Stimulated activated CD8-positive, alpha-beta memory T cell treated with anti-CD3 and anti-CD28 coated beads, Interleukin-12 subunit alpha, Interleukin-12 subunit beta, amount 100 ng/mL, for 1 hour (primary cell): ENCODE results near the gene B4GALT6.

ENCODE experiments used
- DNase-seq: peaks from one replicate; pipeline ENCODE4 v3.0.0-alpha.2; 2020; ENCODE audit warnings: low read depth

B4GALT6 gene

DNA sequence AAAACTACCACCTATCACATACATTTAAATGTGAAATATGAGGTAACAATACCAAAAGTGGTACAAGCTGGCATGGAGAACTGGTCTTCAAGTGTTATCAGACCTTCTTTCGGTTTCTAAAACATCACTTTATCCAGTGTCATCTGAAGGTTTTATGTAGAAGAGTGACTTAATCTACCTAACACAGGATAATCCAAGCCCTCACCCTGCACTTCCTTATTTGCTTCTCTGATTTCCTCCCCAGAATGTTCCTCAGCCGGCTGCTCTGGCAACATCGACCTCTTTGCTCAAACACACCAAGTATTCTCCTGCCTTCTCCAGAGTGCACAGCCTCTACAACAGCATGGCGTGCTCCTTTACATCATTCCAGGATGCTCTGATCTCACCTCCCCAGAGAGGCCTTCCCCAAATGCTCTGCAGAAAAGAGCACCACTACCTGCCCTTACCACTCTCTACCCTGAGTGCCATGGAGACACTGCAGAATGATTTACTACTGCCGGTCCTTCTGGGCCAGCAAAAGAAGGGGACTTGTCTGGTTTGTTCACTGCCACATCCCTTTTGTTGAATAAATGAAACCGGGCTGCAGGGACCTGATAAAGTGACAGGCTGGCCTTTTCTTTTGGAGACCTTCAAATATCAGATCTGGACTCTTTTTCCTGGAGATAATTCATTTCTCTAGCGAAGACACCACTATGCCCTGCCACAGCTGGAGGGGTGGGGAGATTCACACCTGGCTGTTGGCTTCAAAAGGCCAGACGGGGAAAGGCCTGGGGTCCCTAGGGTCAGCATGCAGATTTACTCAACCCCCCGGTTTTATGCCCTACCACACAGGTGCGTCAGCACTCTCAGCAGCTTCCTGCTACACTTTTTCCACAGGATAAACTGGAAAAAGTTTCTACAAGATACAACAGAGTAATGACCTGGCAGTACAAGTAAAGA lies 50.7 kb downstream of the B4GALT6 start:
- DNase-seq: no peak

DNA sequence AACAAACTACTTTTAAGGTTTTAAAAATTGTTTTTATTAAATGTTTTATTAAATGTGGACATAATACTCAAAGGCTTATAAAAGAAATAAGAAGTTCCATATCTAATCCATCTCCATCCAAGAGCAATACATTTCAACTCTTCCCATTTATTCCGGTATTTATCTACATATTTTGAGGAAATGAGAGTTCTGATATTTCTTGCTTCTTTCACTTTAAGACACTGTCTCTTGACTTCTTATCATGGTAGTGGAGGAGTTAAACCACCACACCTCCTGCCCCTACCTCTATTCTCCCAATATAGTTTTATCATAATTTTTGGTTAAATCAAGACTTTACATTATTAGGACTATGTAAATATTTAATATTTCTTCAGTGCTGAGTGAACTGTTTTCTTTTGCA lies 52.0 kb downstream of the B4GALT6 start:
- no peak for DNase-seq

DNA sequence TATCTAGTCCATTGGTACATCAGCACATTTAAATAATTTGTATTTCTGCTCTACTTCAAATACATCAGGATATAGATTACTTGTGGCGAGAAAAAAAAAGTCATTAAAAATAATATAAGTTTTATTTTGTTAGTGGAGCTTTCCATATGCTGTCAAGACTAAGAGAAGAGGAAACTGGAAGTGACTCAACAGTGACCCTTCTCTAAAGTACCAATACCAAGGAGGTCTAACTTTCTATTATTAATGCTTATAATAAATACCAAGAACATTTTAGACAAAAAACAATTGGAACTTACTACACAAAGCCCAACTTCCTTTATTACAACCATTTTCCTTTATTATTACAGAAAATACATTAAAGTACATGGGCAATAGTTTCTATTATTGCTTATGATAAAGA lies 52.9 kb downstream of the B4GALT6 start:
- no peak for DNase-seq

DNA sequence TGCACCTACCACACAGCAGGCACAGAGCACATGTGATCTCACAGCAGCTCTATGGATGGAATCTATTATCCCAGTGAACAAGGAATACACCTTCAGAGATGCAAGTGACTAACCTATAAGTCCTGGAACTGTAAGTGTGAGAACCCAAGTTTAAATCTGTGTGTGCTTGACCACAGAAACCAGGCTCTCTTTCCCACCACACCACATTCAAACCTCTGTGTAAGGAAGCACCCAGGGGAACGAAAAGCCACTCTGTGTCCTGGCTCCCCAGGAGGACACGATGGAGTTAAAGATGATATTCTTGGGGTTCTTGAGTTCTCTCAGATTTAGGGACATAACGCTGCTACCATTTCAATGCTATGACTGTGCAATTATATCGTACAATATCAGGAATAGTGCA lies 53.8 kb downstream of the B4GALT6 start:
- DNase-seq: no peak

DNA sequence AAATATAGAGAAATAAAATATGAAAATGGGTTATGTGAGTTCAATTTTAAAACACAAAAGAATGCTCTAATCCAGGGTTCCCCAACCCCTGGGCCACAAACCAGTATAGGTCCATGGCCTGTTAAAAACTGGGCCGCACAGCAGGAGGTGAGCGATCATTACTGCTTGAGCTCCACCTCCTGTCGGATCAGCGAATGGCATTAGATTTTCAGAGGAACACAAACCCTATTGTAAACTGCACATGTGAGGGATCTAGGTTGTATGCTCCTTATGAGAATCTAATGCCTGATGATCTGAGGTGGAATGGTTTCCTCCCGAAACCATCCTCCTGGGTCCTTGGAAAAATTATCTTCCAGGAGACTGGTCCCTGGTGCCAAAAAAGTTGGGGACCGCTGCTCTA lies 58.0 kb downstream of the B4GALT6 start:
- DNase-seq: no peak

DNA sequence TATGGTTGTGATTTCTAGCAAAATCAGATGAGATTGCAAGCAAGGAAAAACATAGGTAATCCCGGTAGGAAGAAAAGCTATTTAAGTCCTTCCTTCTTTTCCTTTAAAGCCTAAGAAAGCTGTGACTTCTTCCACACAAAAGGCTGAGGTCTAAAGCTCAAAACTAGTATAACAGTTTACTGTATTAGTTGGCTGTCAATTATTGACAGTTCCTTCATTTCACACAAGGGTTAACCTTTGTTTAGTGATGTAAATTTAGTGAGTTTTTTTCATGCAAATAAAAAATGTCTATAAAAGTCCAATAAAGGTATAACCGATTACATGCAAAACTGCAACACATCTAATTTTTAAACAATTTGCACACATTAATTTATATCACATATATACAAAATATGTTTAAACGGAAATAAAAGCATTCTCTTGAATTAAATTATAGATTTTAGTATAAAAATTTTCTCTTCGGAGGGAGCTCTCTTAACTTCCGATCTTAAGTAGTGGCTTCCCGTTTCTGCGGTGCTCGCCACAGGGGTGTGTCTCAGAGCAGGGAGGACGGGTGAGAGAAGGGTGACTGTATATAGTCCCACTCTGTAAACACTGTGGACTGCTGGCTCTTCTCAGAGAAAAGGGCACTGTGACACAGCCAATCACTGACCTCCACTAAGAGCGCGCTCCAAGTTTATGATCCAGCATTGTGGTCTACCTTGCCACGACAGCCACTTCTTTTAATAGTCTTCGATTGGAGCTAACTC lies 59.3 kb downstream of the B4GALT6 start:
- DNase-seq: no peak

DNA sequence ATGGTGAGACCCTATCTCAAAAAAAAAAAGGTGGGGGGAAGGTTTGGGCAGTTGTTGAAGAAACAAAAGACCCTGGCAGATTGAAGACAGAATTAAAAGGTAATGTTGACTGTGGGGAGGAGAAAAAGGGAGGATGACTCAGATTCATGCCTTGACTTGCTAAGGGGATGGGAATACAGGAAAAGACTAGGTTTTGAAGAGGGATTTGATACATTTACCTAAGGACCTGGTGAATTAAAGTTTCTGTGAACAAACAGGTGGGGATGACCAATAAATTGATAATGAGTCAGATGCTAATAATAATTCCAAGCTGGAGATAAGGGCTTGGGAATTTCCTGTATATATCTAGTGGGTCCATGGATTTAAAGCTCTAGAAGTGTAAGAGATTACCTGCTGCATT lies 65.1 kb downstream of the B4GALT6 start:
- DNase-seq: no peak

DNA sequence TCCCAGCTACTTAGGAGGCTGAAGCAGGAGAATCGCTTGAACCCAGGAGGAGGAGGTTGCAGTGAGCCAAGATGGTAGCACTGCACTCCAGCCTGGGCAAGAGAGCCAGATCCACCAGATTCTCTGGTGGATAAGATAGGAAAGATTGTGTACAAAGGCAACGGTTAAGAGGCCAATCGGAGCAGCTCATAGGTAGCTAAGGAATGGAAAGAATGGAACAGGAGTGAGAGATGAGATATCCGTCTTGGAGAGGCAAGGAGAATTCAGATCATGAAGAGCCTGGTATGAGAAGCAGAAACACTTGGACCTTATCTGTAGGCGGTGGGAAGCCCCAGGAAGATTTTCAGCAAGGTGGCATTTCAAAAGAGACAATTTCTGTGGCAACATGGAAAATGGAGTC lies 65.6 kb downstream of the B4GALT6 start:
- no peak for DNase-seq

DNA sequence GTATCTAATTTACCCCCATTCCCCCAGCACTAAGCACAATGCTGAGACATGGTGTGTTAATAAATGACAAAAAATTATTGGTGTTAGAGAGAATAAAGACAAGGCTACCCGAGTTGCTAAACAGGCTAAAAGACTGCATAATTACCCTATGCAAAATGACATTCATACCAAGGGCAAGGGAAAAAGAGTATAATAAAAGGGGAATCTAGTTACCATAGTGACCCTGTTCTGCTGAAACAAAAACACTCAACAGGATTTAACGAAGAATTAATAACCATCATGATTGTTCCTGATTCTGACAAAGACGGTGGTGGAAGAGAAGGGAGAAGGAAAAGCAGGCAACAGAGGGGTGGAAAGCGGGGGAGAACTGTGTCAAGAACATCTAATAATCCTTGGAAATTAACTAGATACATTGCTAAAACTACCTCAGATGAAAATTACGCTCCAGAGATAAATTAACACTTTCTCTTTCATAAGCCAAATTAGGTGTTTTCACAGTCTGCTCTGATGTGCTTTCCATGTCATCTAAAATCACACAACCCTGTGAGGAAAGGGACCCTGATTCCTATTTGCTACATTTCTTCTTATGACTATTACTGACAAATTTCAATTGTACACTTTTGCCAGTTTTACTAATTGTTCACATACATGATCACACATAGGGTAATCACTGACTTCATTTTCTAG lies 67.2 kb downstream of the B4GALT6 start:
- no peak for DNase-seq

DNA sequence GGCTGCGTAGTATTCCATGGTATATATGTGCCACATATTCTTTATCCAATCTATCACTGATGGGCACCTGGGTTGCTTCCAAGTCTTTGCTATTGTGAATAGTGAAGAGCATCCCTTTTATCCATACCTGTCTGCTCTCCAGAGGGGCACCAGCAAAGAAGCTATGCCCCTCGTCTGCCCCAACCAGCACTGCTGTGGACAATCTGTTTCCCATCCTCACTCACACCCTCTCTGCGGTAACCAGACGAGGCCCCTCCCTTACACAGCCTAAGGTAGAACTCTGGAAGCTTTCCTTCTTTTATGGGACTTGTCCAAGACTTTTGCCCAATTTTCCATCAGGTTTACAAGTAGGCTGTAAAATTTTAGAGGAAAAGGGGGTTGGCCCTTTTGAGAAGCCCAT lies 67.8 kb downstream of the B4GALT6 start:
- DNase-seq: no peak

DNA sequence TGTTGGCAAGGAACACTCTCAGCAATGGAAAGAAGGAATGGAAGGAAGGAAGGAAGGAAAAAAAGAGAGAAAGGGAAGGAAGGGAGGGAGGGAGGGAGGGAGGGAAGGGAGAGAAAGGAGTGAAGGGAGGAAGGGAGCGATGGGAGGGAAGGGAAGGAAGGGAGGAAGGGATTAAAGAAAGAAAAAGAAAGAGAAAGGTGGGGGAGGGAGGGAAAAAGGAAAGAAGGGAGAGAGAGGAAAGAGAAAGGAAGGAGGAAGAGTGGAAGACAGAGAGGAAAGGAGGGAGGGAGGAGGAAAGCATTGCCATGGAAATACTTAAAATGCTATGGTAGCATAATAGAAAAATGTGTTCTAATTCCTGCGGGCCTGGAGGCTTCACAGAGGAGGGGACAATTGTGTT lies 70.3 kb downstream of the B4GALT6 start:
- DNase-seq: no peak

DNA sequence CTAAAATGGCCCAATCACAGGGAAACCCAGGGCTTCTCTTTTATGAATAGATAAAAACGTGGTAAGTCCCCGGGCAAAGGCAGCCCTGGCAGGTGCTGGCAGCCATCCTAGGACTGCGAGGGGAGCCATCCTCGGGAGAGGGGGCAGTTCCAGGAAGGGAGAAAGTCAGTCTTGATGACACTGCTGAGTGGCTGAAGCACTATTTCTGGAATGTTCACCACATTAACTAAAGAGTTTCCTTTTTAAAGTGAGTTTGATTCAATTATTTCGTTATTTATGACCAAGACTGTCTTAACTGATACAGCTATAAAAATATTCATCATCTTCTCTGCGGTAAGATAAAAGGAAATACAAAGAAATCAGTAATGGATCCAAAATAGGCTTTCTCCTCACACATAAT lies 72.3 kb downstream of the B4GALT6 start:
- no peak for DNase-seq

DNA sequence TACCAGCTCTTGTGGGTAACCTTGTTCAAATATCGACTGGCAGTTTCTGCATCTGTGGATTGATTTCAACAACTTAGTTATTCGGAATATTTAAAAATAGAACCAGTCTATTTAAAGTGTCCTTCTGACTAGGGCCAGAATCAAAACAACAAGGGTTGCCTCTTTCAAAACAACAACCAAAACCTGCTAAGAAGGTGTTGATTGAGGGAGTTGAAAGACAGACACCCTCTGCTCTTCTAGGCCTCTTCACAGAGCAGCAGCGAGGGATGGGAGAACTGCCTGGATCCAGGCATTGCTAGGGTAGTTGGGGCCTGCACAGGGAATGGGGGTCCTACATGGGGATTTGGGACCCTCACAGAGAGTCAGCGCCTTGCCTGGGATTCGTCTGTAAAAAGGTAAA lies 72.9 kb downstream of the B4GALT6 start:
- no peak for DNase-seq

DNA sequence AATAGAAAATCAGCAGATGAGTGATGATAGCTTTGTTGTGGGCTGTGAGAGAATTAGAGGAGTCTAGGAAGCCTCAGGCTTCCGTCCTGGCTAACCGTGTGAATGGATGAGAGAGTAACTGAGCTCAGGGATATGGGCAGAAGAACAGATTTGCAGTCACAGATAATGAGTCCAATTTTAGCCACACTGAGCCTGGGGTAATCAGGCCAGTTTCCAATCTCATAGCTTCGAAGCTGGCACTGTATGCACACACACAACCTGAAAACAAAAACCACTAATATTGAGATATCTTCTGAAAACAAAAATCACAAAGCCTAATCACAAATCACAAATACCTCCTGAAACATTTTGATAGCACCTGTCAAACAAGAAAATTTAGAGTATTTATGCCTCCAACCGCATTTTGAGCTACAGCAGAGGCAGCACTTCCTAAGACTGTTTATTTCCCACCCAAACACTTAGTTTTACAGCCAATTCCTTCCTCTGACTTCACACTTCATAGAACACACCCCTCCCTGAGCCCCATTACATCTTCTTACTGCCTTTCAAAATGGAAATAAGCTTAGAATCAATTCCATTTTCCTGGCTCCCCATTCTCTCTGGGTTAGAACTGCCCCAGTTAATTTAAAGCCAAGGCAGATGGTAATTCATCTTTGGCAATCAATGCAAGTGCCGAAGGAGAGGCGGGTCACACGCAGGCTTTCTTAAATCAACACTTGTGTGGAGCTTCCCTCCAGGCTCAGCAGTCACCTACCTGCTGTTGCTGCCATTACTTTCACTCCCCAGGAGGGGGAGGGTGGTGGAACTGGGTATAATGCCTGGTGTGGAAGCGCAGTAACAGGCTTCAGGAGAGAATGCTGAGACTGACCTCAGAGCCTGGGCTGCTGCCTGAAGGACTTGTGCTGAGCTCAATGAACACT lies 73.8 kb downstream of the B4GALT6 start:
- no peak for DNase-seq

DNA sequence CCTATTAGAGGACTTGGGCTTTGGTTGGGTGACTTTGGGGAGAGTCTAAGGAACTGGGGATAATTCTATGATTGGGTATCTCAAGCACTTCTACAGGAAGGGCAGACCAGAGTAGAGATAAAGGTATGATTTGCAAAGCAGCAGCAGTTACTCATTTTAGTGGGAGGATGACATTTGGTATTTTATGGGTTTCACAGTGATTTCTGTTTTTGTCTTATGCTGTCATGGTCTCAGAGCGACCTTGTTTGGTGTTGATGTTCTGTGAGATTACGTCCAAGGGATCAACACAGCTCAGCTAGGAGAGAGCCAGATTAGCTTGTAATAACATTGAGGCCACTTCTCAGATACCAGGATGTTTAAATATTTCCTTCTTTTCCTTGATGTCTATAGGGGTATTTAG lies 74.5 kb downstream of the B4GALT6 start:
- no peak for DNase-seq

DNA sequence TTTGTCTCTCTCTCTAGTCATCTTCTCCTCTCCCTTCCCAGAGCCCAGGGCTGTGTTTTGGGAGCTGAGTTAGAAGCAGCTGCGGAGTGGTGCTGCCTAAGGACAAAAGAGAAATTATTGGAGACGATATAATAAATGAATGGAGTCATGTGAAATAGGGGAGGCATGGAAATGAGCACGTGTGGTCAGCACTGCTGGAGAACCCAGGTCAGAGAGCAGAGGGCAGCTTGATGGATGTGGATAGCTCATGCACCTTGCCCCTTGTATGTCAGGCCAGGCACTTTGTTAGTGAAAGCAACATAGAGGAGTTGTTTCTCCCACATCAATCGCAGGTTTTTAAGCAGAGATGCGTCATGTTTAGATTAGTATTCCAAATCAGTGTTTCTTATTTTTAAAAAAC lies 77.0 kb downstream of the B4GALT6 start:
- DNase-seq: no peak

DNA sequence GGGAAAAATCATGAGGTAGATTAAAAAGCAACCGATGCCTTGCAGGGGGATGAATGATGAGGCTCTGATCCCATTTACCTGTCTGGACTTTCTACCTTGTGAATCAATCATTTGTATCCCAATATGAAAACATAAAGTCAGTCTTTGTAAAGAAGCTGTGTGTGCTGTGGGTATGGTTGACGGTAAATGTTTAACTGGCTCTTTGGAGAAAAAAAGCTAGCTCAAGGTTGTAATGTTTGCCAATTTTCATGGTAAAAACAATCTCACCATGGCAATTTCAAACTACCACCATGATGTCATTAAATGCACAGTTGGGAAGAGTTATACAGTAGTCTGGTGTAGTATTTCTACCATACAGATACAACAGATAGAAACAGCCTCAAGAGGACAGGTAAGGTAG lies 78.1 kb downstream of the B4GALT6 start:
- DNase-seq: no peak

DNA sequence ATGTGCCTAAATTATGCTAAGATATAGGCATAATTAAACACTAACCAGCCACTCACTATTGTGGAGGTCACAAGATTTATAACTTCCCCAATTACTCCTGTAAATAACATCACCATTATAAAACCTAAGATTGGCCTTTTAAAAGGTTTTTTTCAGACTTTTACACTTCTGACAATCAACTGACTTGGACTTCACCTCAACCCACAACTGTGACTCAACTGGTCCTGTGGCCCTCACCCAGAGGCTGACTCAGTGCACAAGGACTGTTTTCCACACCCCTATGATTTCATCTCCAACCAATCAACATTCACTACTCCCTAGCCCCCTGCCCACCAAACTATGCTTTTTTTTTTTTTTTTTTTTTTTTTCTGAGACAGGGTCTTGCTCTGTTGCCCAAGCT lies 81.1 kb downstream of the B4GALT6 start:
- DNase-seq: no peak

DNA sequence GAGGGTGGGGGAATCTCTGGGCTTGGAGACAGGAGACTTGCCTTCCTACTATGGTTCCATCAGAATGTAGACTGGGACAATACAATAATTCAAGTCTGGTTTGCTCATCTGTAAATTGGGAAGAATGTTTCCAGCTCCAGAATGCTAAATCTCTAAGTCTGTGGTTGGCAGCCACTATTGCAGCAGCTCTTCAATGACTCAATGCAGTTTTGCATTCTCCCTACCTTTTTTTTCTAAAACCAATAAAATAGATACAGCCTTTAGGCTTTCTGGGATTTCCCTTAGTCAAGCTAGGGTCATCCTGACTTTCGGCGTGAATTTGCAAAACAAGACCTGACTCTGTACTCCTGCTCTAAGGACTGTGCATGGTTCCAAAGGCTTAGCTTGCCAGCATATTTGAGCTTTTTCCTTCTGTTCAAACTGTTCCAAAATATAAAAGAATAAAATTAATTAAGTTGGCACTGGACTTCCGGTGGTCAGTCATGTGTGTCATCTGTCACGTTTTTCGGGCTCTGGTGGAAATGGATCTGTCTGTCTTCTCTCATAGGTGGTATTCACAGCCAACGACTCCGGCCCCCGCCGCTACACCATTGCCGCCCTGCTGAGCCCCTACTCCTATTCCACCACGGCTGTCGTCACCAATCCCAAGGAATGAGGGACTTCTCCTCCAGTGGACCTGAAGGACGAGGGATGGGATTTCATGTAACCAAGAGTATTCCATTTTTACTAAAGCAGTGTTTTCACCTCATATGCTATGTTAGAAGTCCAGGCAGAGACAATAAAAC lies 86.2 kb downstream of the B4GALT6 start:
- no peak for DNase-seq

DNA sequence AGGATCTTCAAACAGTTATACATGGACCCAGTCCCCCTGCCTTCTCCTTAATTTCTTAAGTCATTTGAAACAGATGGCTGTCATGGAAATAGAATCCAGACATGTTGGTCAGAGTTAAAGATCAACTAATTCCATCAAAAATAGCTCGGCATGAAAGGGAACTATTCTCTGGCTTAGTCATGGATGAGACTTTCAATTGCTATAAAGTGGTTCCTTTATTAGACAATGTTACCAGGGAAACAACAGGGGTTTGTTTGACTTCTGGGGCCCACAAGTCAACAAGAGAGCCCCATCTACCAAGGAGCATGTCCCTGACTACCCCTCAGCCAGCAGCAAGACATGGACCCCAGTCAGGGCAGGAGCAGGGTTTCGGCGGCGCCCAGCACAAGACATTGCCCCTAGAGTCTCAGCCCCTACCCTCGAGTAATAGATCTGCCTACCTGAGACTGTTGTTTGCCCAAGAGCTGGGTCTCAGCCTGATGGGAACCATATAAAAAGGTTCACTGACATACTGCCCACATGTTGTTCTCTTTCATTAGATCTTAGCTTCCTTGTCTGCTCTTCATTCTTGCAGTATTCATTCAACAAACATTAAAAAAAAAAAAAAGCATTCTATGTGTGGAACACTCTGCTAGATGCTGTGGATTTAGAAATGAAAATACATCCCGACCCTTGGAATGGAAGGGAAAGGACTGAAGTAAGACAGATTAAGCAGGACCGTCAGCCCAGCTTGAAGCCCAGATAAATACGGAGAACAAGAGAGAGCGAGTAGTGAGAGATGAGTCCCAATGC lies 88.1 kb downstream of the B4GALT6 start:
- DNase-seq: no peak
